ENCODE data around the gene SPPL2B. TPM values are rescaled to one million over a fixed set of nuclear protein-coding genes. Genes with fewer than 3 reads are reported as not detected.

SPPL2B gene
- total RNA-seq, 5 donors from 2014 or later (not counting 1 experiment from before 2014, with no cell fraction given): 96.5 to 173 (median 133) TPM

GRCh38 chr19:2398735-2399305, 70.3 kb downstream of the SPPL2B start:
- Mint-ChIP-seq H3K4me1 (no peaks in the 10 kb centered on the region), H3K27me3 (no peaks in the 10 kb centered on the region), H3K27ac (no peak overlapping the region), H3K4me3 (no peak overlapping the region), H3K36me3 (no peaks in the 10 kb centered on the region), H3K9me3 (no peaks in the 10 kb centered on the region)
- ATAC-seq (replicated peaks in 1 of 4): no peak
- DNase-seq: no peak
- H3K9me3 ChIP-seq: no peaks in the 10 kb centered on the region
- H3K4me1 ChIP-seq (ENCODE audit: control insufficient read depth in 1 of 2, extremely low read depth in 1 of 2, insufficient read depth in 2 of 2, low read length in 2 of 2): peaks cover 0 to 7% of the 10 kb centered on the region in 2 experiments
- no peaks in the 10 kb centered on the region for H3K36me3 ChIP-seq (ENCODE audit: control insufficient read depth in 2 of 2, extremely low read depth in 1 of 2, insufficient read depth in 1 of 2, low read length in 1 of 2)
- H3K27me3 ChIP-seq (replicated peaks in 1 of 2; ENCODE audit: control insufficient read depth in 2 of 2, extremely low read depth in 1 of 2, insufficient read depth in 2 of 2, low read length in 1 of 2): peaks cover 0 to 19% of the 10 kb centered on the region in 2 experiments
- H3K4me3 ChIP-seq (ENCODE audit: control insufficient read depth in 1 of 2, extremely low read depth in 1 of 2, low read length in 1 of 2): no peak overlapping the region
- ChIA-PET CTCF (interaction anchor here in 1 of 2 donors (0.6 kb wide), 1 partner anchor 1795 kb away, joined by 4 read pairs; no protein-coding TSS in a partner anchor), POLR2A (no interaction called here)
- no peak overlapping the region for H3K27ac ChIP-seq (ENCODE audit: low read length)
- 92% methylated on average over 10 of the region's 14 CpGs for WGBS (ENCODE audit: insufficient coverage)

- ChIA-PET POLR2A (no interaction called here), CTCF (no interaction called here)
- 100% methylated on average over 4 of the region's 4 CpGs for WGBS (ENCODE audit: insufficient coverage)
- peaks cover 0 to 3% of the 10 kb centered on the region in 2 experiments for H3K4me1 ChIP-seq (ENCODE audit: control insufficient read depth in 1 of 2, extremely low read depth in 1 of 2, insufficient read depth in 2 of 2, low read length in 2 of 2)
- H3K4me3 ChIP-seq (ENCODE audit: control insufficient read depth in 1 of 2, extremely low read depth in 1 of 2, low read length in 1 of 2): no peak overlapping the region
- H3K36me3 Mint-ChIP-seq: no peaks in the 10 kb centered on the region
- no peak overlapping the region for H3K27ac ChIP-seq (ENCODE audit: low read length)
- no peaks in the 10 kb centered on the region for H3K9me3 Mint-ChIP-seq
- no peaks in the 10 kb centered on the region for H3K36me3 ChIP-seq (ENCODE audit: control insufficient read depth in 2 of 2, extremely low read depth in 1 of 2, insufficient read depth in 1 of 2, low read length in 1 of 2)
- H3K27ac Mint-ChIP-seq: no peak overlapping the region
- H3K4me3 Mint-ChIP-seq: no peak overlapping the region
- DNase-seq (no peak), ATAC-seq (replicated peaks in 1 of 4) (no peak)
- H3K9me3 ChIP-seq: no peaks in the 10 kb centered on the region
- no peaks in the 10 kb centered on the region for H3K4me1 Mint-ChIP-seq
- no peaks in the 10 kb centered on the region for H3K27me3 Mint-ChIP-seq
- peaks cover 0 to 16% of the 10 kb centered on the region in 2 experiments for H3K27me3 ChIP-seq (replicated peaks in 1 of 2; ENCODE audit: control insufficient read depth in 2 of 2, extremely low read depth in 1 of 2, insufficient read depth in 2 of 2, low read length in 1 of 2)
Observed at GRCh38 chr19:2399582-2399981, 71.1 kb downstream of the SPPL2B start.

Other genes with a start within 250 kb of the SPPL2B start
- 100 to 1,000 TPM in 4 of 5 donors, 10 to 100 TPM in 1; 98.6 to 162 (median 142) TPM for gene MOB3A, start 232.4 kb upstream of the SPPL2B start, total RNA-seq
- 10 to 100 TPM; 14.0 to 23.5 (median 19.7) TPM for gene IZUMO4, start 231.8 kb upstream of the SPPL2B start, total RNA-seq
- gene AP3D1, start 177.1 kb upstream of the SPPL2B start, total RNA-seq: 10 to 100 TPM; 78.6 to 91.5 (median 86.7) TPM
- 10 to 100 TPM; 33.4 to 39.3 (median 38.4) TPM for gene DOT1L, start 164.8 kb upstream of the SPPL2B start, total RNA-seq
- 10 to 100 TPM; 38.3 to 87.0 (median 80.4) TPM for gene PLEKHJ1, start 92.4 kb upstream of the SPPL2B start, total RNA-seq
- 100 to 1,000 TPM; 130 to 172 (median 161) TPM for gene SF3A2, start 91.9 kb upstream of the SPPL2B start, total RNA-seq
- 10 to 100 TPM in 2 of 5 donors, 1 to 10 TPM in 3; 2.1 to 13.5 (median 5.3) TPM for gene AMH, start 79.4 kb upstream of the SPPL2B start, total RNA-seq
- 1 to 10 TPM in 2 of 5 donors, under 1 TPM in 2, not detected in 1; 0.42 to 1.5 (median 1.0) TPM for gene JSRP1, start 72.3 kb upstream of the SPPL2B start, total RNA-seq
- gene PEAK3, start 46.5 kb upstream of the SPPL2B start, total RNA-seq: under 1 TPM in 3 of 5 donors, not detected in 2; 0.22 to 0.49 (median 0.30) TPM
- gene LINGO3, start 20.5 kb upstream of the SPPL2B start, total RNA-seq: 1 to 10 TPM in 2 of 5 donors, under 1 TPM in 3; 0.23 to 1.7 (median 0.99) TPM
- 100 to 1,000 TPM in 3 of 5 donors, 10 to 100 TPM in 2; 86.7 to 127 (median 107) TPM for gene LSM7, start 98 bp upstream of the SPPL2B start, total RNA-seq
- not detected for gene TMPRSS9, start 31.6 kb downstream of the SPPL2B start, total RNA-seq
- gene TIMM13, start 98.9 kb downstream of the SPPL2B start, total RNA-seq: 10 to 100 TPM; 22.4 to 50.9 (median 33.7) TPM
- gene LMNB2, start 128.3 kb downstream of the SPPL2B start, total RNA-seq: 10 to 100 TPM; 15.7 to 26.7 (median 24.7) TPM
- gene GADD45B, start 147.4 kb downstream of the SPPL2B start, total RNA-seq: 100 to 1,000 TPM in 3 of 5 donors, 10 to 100 TPM in 2; 76.5 to 174 (median 102) TPM